TTC549 (cell line): Measurements from ENCODE around the gene USP48.

Experiments
- FAIRE-seq: peaks from 2 replicates; lab custom pipeline; 2012; peaks lifted over from hg19 to GRCh38; lab: Jason Lieb, UNC

The USP48 gene

GRCh38 chr1:21652937-21653743 lies 129.8 kb downstream of the USP48 start:
- no peak for FAIRE-seq

GRCh38 chr1:21652101-21652936 lies 130.6 kb downstream of the USP48 start:
- FAIRE-seq, result no peak

GRCh38 chr1:21651214-21652042 lies 131.5 kb downstream of the USP48 start:
- no peak for FAIRE-seq

- no peak for FAIRE-seq
Observed at GRCh38 chr1:21650400-21650799, 132.5 kb downstream of the USP48 start.

GRCh38 chr1:21649315-21649714 lies 133.6 kb downstream of the USP48 start:
- FAIRE-seq, result no peak

GRCh38 chr1:21648791-21649190 lies 134.2 kb downstream of the USP48 start:
- FAIRE-seq, result no peak

GRCh38 chr1:21648352-21648730 lies 134.6 kb downstream of the USP48 start:
- FAIRE-seq, result no peak

GRCh38 chr1:21647431-21648351 lies 135.3 kb downstream of the USP48 start:
- no peak for FAIRE-seq

GRCh38 chr1:21645550-21645949 lies 137.4 kb downstream of the USP48 start:
- no peak for FAIRE-seq

- FAIRE-seq, result no peak
Observed at GRCh38 chr1:21644906-21645305, 138.0 kb downstream of the USP48 start.

GRCh38 chr1:21644348-21644747 lies 138.6 kb downstream of the USP48 start:
- no peak for FAIRE-seq

- no peak for FAIRE-seq
Observed at GRCh38 chr1:21643624-21644023, 139.3 kb downstream of the USP48 start.

GRCh38 chr1:21641967-21642739 lies 140.8 kb downstream of the USP48 start:
- FAIRE-seq, result no peak

- no peak for FAIRE-seq
Observed at GRCh38 chr1:21641537-21641936, 141.4 kb downstream of the USP48 start.

- no peak for FAIRE-seq
Observed at GRCh38 chr1:21641076-21641475, 141.9 kb downstream of the USP48 start.

GRCh38 chr1:21640653-21641052 lies 142.3 kb downstream of the USP48 start:
- FAIRE-seq, result no peak

GRCh38 chr1:21639594-21640041 lies 143.3 kb downstream of the USP48 start:
- FAIRE-seq, result no peak

- FAIRE-seq, result no peak
Observed at GRCh38 chr1:21638531-21639341, 144.2 kb downstream of the USP48 start.

GRCh38 chr1:21637514-21637913 lies 145.4 kb downstream of the USP48 start:
- no peak for FAIRE-seq

- FAIRE-seq, result no peak
Observed at GRCh38 chr1:21636029-21636428, 146.9 kb downstream of the USP48 start.
